Ramos (cell line): ENCODE results near the gene TMEM101.
"Not testable (repeated sequence)": the region's sequence is repeated elsewhere in the genome, so short reads cannot be mapped to it uniquely, and the experiment has no call there.

Experiments used
- in situ Hi-C: fragments of 300-500 bp; cut with MboI; formaldehyde crosslinking; loops from one replicate; pipeline ENCODE4 v1.14.3; 2022; ENCODE audit warnings: low sequenced_read_pairs; ENCODE audit not compliant: unreplicated experiment

The TMEM101 gene

GRCh38 chr17:44024853-44025252 is 10.1 kb upstream of the TMEM101 start:
- in situ Hi-C loops = no loop called here

GRCh38 chr17:44024271-44024663 is 9.5 kb upstream of the TMEM101 start:
- in situ Hi-C loops = no loop called here

- in situ Hi-C loops = no loop called here
These were observed 8.9 kb upstream of the TMEM101 start for GRCh38 chr17:44023545-44024270.

DNA sequence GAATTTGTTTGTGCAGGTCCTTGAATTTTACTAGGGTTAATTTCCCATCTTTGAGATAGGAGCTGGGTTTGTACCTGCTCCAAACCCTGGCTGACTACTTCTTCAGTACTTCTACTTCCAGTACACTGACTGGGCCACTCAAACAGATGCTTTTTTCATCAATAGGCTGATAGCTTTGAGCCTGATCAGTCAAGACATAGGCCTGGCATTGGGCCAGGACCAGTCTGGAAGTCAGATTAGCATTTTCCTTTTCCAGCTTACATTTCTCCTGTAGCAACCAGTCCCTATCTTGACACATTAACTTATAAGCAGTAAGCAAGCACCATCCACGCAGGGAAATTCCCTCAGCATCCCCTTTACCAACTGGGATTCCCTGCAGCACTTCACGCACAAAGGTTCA is 7.5 kb upstream of the TMEM101 start:
- in situ Hi-C loops = no loop called here

- in situ Hi-C loops = not testable (repeated sequence)
These were observed 6.5 kb upstream of the TMEM101 start for GRCh38 chr17:44021227-44021626.

DNA sequence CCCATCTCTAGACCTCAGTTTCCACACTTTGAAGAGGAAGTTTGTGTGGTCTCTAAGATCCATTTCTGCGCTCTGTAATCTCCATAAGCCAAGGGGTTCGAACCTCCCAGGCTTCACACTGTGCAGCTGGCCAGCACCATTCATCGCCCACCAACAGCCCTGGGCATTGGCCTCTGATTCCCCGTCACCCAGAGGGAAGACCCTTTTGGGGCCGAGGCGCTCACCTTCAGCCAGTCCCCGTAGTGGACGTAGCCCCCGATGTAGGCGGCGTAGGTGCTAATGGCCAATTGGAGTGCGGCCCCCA is 678 bp downstream of the TMEM101 start:
- in situ Hi-C loops = no loop called here

GRCh38 chr17:44012874-44013273 is 1.9 kb downstream of the TMEM101 start:
- in situ Hi-C loops = no loop called here

- in situ Hi-C loops = no loop called here
These were observed 2.4 kb downstream of the TMEM101 start for GRCh38 chr17:44012391-44012790.

DNA sequence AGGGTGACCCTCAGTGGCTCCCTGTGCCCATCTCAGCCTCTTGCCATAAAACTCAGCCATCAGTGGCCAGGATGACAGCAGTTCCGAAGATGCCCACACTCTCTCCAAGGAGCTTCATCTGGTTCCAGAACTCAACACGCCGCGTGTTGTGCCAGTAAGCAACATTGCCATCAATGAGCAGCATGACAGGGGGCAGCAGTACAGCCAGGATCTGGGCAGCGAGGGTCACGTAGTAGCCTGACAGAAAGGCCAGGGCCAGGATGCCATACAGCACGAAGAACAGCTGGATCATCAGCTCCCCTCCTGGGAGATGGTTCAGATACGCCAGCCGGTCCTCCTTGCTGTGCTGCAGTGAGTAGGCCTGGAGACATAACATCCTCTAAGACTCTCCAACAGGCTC is 2.9 kb downstream of the TMEM101 start:
- in situ Hi-C loops = no loop called here

DNA sequence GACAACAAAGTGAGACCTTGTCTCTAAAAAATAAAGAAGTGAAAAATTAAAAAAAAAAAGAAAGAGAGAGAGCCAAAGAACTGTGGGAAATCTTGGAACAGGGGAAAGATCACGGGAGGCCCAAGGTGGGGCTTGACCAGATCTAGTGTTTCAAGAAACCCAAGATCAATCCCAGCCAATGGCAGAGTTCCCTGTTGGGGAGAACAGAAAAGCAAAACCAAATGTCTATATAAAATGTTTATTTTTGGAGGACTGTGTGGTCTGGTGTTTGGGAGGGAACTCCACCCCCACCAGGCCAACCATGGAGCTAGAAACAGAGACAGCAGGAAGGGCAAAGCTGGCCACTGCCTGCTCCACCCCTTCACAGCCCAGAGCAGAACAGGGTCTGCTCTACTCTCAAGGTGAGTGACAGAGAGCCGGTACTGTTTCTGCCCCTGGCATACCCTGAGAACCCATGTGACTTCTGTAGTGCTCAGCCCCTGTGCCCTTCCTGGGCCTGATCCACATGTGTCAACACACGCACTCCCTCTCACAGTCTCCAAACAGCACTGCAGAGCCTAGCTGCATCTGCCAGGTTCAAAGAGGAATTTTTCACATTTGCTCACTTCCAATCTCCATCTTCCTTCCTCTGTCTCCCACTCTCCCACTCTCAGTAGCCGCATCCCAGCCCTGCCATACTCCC is 3.7 kb downstream of the TMEM101 start:
- in situ Hi-C loops = no loop called here

DNA sequence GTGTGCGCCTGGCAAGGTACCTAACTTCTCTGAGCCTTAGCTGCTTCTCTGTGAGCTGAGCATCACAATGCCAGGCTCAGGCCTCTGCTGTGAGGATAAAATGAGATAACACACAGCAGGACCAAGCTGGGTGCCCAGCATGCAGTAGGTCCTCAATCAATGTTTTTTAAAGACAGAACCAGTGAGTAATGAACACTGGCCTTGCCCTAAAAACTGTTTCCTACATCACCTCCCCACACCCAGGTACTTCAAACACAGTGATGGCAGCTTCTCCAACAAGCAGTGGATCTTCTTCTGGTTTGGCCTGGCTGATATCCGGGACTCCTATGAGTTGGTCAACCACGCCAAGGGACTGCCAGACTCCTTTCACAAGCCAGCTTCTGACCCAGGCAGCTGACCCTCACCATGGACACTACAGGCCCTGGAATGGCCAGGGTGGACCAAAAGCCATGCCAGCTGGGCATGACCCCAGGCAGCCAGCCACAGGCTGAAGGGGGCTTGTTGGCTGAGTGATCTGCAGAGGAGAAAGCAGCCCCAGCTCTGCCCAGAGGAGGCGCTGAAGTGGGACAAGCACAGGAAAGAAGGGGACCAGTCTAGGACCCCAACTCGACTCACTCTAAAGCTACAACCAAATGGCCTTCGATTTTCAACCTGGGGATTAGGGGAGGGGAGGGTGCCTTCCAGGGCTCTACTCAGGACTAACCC is 6.4 kb downstream of the TMEM101 start:
- in situ Hi-C loops = no loop called here

DNA sequence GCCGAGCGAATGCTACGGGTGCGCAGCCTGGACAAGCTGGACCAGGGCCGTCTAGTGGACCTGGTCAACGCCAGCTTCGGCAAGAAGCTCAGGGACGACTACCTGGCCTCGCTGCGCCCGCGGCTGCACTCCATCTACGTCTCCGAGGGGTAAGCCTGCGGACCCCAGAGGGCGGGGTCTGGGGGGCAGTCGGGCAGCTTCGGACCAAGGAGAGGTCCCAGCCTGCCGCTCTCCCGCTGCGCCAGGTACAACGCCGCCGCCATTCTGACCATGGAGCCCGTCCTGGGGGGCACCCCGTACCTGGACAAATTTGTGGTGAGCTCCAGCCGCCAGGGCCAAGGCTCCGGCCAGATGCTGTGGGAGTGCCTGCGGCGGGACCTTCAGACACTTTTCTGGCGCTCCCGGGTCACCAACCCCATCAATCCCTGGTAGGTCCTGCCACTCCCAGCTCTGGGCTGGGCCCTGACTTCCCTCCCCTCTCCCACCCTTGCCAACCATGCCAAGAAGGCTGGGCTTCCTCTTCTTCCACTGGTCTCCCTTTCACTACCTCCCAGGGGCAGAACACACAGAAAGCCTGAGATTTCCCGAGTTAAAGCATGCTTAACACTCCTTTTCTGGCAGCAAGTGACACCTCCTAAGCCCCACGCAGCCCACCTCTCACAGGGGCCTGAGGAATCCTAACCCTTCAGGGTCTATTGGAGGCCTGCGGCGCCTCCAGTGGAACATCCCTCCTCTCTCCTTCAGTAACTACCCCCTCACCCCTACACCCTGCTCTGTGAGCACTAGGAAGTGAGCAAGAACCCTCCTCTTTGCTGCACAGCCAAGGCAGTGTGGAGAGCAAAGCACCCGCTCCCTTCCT is 7.2 kb downstream of the TMEM101 start:
- in situ Hi-C loops = no loop called here

DNA sequence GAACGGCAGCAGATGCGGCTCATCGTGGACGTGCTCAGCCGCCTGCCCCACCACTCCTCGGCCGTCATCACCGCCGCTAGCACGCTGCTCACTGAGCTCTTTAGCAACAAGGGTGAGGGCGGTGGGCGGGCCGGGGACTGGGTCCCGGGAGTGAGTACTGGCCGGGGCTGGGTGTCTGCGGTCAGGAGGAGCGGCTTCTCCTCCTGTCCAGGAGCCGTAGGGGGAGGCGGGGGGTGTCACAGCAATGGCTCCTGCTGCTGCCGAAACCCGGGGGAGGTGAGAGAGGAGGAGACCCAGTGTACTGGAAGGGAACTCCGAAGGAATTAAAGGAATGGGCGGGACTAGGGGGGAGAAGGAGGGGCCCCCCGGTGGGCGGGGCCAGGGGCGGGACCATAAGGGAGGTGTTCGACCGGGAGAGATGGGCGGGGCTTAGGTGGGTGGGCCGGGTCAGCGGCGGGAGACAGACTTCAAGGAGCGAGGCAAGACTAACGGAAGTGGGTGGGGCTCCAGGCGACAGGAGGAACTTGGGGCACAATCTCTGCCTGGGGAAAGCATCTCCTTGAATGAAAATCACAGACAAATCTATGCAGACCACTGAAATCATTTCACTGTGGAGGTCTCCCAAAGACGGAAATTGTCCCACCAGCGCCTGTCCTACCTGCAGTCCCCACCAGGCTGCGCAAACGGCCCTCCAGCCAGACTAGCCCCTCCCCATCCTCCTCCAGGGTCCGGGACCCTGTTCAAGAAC is 8.0 kb downstream of the TMEM101 start:
- in situ Hi-C loops = no loop called here

GRCh38 chr17:44006272-44006597 is 8.5 kb downstream of the TMEM101 start:
- in situ Hi-C loops = no loop called here

DNA sequence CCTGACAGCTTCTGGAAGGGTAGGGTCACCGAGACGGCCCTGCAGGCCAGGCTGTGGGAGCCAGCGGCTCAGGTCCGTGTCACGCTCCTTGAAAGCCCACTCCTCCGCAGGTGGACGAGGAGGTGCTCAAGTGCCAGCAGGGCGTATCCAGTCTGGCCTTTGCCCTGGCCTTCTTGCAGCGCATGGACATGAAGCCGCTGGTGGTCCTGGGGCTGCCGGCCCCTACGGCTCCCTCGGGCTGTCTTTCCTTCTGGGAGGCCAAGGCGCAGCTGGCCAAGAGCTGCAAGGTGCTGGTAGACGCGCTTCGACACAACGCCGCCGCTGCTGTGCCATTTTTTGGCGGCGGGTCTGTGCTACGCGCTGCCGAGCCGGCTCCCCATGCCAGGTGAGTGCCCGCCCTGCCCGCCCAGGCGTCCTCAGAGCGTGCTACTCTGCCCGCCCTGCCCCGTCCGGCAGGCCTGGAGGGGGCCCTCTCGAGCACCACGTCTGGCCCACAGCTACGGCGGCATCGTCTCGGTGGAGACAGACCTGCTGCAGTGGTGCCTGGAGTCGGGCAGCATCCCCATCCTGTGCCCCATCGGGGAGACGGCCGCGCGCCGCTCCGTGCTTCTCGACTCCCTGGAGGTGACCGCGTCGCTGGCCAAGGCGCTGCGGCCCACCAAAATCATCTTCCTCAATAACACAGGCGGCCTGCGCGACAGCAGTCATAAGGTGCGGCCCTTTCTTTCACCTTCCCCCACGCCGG is 9.1 kb downstream of the TMEM101 start:
- in situ Hi-C loops = no loop called here

- in situ Hi-C loops = no loop called here
These were observed 9.8 kb downstream of the TMEM101 start for GRCh38 chr17:44004761-44005526.

DNA sequence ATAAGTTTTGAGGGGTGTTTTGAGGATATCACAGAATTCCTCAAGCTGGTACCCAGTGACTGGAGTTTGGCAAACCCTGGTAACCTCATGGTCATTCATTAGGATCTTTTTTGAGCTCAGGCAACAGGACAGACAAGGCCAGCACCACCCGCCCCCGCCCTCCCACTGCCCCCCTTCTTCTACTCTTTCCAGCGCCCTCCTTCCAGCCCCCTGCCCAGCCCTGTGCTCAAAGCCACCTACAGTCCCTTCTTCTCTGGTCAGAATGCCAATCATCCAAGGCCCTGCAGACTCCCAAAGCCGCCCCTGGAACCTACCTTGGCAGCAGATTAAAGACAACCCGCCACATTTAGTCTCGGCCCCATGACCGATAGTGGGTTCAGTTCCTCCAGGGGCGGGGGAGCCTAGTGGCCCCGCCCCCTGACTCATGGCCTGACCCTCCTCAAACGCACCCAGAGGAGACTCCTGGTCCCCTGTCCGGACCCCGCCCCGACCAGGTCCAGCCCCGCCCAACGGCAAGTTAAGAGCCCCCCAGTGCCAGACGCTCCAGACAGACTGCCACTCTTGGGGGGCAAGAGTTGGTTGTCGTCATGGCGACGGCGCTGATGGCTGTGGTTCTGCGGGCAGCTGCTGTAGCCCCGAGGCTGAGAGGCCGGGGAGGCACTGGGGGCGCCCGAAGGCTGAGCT is 10.5 kb downstream of the TMEM101 start, which contains the start of gene NAGS:
NAGS (plus strand) TSS at position 546 of the 684 bp plus-strand sequence; CDS start at position 588, 42 bp downstream.
- in situ Hi-C loops = no loop called here
